ENCODE data around the gene SYPL1. TPM values are rescaled to one million over a fixed set of nuclear protein-coding genes. Genes with fewer than 3 reads are reported as not detected.
A peak's percentile ranks its signal among the peaks of the same experiment; 100 is the strongest.

The SYPL1 gene
- total RNA-seq, 2 donors from 2014 or later = 71.9 to 87.1 TPM

DNA sequence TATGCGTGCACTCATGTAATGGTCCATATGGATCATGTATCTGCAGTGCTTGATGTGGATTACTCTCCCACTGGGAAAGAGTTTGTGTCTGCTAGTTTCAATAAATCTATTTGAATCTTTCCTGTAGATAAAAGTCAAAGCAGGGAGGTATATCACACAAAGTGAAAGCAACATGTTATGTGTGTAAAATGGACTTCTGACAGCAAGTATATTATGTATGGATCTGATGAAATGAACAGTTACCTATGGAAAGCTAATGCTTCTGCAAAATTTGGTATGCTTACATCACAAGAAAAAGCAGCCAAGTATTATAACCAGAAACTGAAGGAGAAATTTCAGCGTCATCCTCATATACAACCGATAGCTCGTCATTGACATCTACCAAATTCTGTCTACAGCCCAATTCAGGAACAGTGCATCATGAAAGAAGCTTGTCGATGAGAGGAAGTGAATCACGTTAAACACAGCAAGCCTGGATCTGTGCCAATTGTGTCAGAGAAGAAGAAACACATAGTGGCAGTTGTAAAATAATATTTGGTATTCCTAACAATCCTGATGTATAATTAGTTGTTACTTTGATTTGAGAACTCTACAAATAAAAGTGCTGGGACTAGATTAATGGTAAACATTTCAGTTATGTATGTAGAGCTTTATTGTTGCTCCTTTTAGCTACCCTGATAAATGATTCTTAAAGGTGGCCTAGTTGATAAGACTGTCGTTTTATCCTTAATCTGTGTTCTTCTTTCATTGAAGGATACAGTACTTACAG, 14.2 kb upstream of the SYPL1 start:
- intact Hi-C loops (cut with DNase I) = no loop called here
- DNase-seq (no peak), ATAC-seq (peak; percentile 23 to 31)

DNA sequence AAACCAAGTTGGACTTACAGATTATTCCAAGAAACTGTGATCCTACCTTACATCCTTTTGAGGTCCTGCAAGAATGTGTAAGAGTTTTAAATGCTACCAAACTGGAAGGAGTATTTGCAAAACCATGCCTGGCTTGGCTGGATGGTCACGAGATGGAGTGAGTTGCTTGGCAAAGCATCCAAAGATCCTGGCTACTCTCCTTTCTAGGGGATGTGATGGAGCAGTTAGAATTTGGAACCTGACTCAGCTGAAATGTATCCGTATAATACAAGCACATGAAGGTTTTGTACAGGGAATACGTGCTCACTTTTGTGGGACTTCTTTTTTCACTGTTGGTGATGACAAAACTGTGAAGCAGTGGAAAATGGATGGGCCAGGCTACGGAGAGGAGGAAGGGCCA, 13.3 kb upstream of the SYPL1 start:
- DNase-seq = no peak
- ATAC-seq = peak; percentile 32 to 66
- intact Hi-C loops (cut with DNase I) = no loop called here

DNA sequence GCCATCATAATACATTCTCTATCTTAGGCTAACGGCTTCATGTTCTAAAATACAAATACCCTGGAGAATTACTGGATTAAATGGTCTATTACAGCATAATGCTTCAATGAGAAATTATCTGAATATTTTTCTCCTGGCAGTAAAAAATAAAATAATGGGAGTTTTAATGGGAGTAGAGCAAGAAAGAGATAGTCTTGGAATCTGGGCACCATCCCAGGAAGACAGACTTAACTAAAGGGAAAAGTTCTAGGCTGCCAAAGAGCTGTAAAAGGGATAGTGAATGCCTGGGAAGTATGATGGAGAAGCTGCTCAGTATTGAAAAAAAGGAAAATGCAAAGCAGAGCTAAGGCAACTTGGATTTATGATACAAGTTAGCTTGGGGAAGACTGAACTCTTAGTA, 12.1 kb upstream of the SYPL1 start:
- DNase-seq = no peak
- ATAC-seq = peak in 1 of 2 donors; percentile 60
- intact Hi-C loops (cut with DNase I) = no loop called here

DNA sequence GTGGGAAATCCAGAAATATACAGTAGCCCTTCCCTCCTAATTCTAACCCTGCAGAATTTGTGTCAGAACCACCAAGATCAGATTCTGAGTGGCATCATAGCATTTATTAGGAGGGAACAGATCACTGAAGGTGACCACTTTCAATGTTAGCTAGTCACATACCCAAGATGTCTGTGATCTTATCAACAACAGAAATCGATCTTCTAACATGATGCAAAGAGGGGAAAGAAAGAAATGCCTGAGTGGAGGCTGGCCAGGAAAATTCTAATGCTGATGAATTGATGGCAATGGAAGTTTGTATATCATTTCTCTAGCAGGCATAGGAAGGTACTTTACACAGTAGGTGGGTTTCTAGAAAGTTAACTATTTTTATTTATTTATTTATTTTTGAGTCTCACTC, 10.6 kb upstream of the SYPL1 start:
- ATAC-seq = no peak

DNA sequence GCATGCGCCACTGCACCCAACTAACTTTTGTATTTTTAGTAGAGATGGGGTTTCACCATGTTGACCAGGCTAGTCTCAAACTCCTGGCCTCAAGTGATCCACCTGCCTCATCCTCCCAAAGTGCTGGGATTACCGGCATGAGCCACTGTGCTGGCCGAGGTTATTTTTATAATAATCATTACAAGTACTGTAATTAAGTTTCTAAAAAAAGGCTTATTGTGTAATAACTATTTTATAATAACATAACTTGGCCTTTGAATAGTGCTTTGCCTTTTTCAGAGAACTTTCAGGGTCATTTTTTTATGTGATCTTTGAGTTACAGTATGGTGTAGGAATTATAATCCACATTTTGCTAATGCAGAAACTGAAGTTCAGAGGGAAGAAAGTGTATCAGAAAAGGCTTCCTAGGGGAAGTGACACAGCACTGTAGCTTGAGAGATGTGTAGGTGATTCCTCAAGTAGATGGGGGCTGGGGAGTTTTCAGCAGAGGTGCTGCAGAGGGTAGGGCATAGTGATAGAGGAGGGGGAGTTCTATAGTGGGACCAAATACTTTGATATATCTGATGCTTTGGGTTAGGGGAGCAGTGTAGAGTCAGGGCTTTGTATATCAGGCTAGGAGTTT, 9.2 kb upstream of the SYPL1 start:
- ATAC-seq = no peak

More for the DNA sequence above, 10.6 kb upstream of the SYPL1 start:
- DNase-seq = no peak
- intact Hi-C loops (cut with DNase I) = no loop called here

DNA sequence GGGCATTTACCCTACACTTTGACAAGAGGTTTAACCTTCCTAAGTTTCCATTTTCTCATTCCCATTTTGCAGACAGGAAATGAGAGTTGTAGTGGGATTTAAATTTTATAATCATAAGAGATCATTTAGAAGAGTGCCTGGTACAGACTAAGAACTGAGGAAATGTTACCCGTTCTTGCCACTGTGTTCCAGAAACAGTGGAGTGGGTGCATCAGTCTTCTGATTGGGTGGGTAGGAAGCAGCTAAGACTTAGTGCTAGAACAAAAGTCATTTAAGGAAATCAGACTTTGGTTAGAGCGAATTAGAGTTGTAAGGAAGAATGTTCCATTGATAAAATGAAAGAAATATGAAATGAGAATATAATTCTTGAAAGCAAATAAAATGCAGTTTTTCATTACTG, 8.4 kb upstream of the SYPL1 start:
- ATAC-seq (no peak), DNase-seq (no peak)
- intact Hi-C loops (cut with DNase I) = no loop called here

More for the DNA sequence above, 9.2 kb upstream of the SYPL1 start:
- no peak for DNase-seq
- intact Hi-C loops (cut with DNase I) = no loop called here

DNA sequence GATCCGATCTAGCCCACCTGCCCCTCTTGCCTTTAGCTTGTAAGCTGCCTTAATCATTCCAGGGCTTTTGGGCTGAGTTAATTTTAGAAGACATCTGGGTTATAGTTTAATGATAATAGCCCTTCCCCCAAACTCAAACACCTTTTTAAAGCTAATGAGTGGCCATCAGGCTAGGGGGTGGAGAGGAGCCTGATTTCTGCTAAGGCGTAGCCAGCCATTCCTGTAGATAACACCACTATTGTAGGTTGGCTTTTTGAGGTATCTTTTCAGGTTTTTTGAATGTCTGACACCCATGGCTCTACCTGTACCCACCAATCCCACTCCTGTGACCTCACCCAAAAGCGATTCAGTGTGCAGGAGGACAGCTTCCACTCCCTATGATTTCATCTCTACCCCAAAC, 7.6 kb upstream of the SYPL1 start:
- intact Hi-C loops (cut with DNase I) = no loop called here
- no peak for DNase-seq
- no peak for ATAC-seq

DNA sequence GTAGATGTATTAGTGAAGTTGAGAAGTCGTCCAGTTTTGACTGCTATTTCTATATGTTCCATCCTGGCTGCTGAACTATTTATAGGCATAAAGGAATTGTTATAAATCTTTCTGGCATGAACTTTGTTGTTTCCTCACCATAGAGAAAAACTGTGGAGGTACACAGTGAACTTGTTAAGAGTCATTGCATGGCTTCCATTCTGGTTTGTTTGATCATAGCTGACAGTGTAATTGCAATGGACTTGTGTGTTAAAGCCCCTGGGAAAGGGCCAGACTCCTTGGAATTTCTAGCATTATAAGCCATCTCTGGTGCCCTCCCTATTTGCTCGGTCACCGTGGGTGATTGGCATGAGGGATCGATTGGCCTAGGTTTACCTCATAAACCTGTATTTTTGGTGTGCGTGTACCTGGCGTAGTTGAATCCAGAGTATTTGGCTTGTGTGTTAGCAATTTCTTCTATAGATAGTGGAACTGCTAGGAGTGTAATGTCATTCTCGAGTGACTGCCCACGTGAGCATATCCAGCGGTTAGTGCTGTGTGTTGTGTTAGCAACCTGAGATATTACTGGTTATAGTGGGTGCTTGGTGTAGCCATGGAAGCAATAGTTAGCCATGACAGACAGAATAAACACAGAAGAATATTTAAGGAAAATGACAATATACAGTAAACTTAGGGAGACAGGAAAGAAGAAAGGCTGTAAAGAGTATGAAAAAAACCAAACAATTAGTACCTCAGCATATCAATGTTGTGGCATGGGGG, 5.9 kb upstream of the SYPL1 start:
- peak in 1 of 2 donors; percentile 28 for ATAC-seq
- intact Hi-C loops (cut with DNase I) = no loop called here
- DNase-seq = no peak

DNA sequence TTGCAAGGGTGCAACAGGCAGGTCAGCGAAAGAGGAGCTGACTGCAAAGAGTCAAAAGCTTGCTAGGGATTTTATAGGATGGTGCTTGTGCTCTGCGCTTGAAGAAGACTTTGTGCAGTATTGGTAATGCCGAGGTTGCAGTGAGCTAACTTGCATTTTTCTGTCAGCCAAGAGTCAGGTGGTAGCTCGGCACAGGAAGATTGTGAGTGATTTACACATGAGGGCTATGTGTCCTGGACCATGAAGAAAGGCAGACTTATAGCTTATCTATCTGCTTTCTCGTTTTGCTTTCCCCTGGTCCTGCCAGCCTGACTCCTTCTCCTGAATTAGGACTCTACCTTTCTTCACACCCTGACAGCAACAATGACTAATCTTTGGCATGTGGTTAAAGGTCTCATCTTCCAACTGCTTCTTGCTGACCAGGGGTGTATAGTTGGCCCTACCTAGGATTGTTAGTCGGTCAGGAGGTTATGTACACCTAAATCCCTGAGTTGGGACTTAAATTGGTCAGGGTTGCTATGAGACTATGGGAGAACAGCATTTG, 4.1 kb upstream of the SYPL1 start:
- ATAC-seq = no peak
- DNase-seq = no peak
- intact Hi-C loops (cut with DNase I) = no loop called here

DNA sequence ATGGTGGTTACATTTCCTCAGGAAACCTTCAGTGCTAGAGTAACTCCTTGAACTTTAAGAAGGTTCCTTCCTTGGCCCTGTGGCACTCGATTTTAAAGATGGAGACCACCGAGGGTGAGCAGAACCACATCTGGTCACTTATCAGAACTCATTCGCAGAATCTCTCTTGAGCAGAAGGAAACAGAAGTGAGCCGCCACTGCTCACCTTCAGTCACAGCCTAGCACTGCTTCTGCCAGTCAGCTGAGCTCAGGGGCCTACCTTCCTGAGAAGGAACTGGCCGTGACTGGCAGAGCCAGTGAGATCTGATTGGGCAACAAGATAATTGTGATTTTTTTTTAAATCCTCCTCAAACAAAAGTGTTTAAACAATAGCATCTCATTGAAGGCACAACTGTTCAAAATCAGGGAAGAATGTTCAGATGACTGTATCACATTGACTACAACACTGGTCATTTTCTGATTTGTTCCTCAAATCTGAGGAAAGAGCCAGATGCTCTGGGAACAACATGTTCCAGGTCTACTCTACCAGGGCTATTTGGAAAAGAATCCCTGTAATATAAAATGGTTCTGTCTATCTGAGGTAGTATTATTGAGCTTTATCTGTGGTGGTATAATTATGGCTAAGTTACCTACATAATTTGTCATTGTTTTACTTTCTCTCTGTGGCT, 2.7 kb upstream of the SYPL1 start:
- DNase-seq = no peak
- intact Hi-C loops (cut with DNase I) = loop anchor here in 1 of 2 donors (5.0 kb wide), 1 partner anchor 48 kb away; no protein-coding TSS in a partner anchor
- no peak for ATAC-seq

DNA sequence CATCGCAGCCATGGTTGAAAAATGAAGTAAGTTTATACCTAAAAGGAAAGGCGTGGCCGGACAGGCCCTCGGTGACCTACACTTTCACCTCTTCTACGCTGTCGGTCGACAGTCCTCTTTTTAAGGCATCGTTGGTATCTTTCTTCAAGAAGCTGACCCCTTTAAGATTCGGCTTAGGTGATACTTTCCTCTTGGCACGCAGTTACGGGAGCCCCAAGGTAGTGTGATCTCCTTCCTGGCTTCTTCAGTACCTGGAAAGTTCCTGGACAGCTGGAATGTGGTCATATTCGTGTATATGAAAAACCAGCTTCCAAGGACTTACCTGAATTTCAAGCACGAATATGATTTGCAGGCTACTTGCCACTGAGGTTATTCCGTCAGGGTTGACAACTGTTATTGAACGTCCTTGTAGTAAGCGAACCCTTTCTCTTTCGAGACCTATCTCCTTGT, 885 bp upstream of the SYPL1 start:
- no peak for DNase-seq
- intact Hi-C loops (cut with DNase I) = loop anchor here in 1 of 2 donors (5.0 kb wide), 1 partner anchor 46 kb away; no protein-coding TSS in a partner anchor
- no peak for ATAC-seq

DNA sequence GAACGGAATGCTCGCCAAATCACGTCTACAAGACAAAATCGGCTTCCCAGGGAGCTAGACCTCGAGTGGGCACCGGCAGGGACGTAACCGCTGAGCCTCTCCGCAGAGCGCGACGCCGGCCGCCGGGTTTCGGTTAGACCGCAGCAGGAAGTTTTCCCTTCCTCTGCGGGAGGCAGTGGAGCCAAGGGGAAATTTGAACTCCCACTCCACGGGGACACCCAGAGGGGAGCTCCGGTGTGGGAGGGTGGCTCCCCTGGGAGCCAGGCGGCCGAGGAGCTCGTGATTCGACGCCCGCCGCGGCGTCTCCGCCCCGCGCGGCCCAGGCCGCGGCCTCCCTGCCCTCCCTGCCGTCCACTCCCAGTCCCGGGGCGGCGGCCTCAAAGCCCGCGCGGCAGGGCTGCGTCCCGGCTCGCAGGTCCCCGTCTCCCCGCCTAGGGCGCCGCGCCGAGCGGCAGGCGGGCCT, 426 bp downstream of the SYPL1 start:
- ATAC-seq = peak; percentile 80 to 87
- intact Hi-C loops (cut with DNase I) = loop anchor here in 1 of 2 donors (5.0 kb wide), 1 partner anchor 44 kb away; no protein-coding TSS in a partner anchor
- peak; percentile 85 for DNase-seq

DNA sequence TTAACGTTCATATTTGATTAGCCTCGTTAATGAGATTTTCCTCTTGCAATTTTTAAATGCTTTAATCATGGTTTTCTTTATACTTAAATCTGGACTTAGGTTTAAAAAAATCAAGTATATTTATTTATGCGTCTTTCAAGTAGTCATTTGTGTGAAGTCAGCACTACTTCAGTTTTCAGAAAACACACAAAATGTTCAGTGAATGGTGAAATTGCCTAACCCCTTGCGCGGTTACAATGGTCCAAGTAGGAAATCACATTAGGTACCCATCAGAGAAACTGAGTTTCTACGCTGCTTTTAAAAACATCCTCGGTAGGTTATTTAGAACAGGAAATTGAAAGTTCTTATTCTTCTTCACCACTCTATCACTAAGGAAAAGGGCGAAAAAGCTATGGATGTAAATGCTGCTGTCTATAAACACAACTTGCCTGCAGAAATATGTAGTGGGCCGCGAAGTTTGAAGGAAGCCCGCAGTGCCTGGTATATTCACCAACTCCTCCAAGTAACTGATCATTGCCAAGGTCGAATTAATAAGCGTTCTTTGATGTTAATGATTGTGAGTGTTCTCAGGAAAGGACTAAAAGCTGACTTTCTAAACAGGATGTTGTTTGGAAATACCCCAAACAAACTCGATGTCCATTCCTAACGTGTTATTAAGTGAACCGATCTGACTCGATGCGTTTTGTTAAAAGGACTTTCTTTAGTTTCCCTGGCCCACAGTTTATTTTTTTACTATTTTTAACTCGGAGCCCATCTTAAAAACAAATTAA, 1.0 kb downstream of the SYPL1 start:
- ATAC-seq (no peak), DNase-seq (no peak)
- intact Hi-C loops (cut with DNase I) = loop anchor here in 1 of 2 donors (5.0 kb wide), 1 partner anchor 44 kb away; no protein-coding TSS in a partner anchor

DNA sequence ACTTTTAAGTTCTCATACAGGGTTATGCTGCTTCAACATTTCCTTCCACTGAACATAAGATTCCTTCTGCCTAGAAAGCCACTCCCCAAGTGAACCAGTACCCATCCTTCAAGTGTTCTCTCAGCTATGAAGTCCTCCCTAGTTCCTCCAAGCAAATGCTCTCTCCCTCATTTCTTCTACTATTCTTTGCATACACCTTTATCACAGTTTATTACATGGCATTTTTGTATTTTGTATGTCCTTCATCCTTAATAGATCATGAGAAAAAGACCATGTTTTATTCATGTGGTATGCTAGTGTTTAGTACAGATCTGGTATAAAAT, 1.9 kb downstream of the SYPL1 start:
- DNase-seq (no peak), ATAC-seq (no peak)

DNA sequence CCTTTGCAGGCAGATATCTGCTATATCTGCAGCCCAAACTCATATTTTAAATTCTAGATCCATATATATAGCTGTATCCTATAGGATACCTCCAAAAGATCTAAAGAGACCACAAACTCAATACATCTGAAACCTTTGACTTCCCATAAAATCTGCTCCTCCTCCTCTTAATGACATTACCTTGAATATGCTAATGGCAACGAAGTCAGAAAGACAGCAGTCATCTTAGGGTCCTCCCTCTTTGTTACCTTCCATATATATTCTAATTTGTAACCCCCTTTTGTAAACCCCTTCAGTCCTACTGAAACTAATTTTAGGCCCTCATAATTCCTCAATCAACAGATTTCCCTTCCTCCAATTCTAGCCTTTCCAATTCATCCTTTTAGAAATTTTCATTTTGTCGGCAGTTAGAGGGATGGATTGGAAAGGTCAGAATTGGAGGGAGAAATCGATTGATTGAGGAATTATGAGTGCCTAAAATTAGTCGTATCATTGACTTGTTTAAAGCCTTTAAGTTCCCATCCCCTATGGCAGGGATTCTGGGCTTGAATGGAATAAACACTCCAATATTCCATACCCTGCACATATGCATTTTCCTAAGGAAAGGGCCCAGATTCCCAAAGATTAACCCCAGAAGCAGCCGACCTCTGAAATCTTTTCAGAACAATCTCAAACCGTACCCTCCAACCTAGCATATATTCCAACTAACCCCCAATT, 2.4 kb downstream of the SYPL1 start:
- intact Hi-C loops (cut with DNase I) = loop anchor here in 1 of 2 donors (5.0 kb wide), 1 partner anchor 42 kb away; no protein-coding TSS in a partner anchor
- no peak for ATAC-seq

More for the DNA sequence above, 1.9 kb downstream of the SYPL1 start:
- intact Hi-C loops (cut with DNase I) = loop anchor here in 1 of 2 donors (5.0 kb wide), 1 partner anchor 43 kb away; no protein-coding TSS in a partner anchor

DNA sequence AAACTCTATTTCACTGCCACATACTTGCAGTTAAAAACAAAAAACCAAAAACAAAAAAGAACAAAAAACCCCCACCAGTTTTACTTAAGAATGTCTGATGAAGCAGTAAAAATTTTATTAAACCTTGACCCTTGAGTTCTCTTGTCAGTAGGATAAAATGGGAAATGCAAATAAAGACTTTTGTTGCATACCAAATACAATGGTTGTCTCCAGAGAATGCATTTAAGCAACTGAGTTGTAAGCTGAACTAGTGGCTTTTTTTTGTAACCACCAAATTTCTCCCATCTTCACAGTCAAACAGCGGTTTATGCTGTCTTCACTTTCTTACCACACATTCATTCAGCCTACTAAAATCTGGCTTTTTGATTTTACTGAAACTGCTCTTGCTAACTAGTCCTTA, 3.1 kb downstream of the SYPL1 start:
- no peak for ATAC-seq
- no peak for DNase-seq
- intact Hi-C loops (cut with DNase I) = no loop called here

More for the DNA sequence above, 2.4 kb downstream of the SYPL1 start:
- DNase-seq = no peak

DNA sequence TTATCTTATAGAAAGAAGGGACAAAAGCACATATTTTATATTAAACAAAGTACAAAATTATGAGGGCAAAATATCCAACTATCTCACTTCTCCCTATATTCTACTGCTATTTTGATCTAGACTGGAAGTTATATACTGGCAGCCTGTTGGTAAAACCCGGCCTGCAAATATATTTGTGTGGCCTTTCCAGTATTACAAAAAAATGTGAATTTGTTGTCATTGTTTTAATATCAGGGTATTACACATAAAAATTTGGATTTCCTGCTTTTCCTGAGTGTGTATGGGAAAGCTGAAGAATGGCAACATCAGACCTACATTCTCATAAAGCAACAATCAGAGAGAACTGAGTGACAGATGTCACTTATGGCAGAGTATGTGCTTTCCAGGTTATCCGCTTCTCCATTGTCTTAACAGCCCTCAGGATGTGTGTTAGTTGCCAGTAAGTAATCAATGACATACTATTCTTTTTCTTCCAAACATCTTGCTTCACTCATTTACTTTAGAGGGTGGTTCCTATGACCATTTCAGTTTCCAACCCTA, 7.3 kb downstream of the SYPL1 start:
- DNase-seq (no peak), ATAC-seq (no peak)
- intact Hi-C loops (cut with DNase I) = no loop called here
